HEK293 (cell line): ENCODE results near the gene CCDC13.

Experiments used
- CTCF ChIA-PET: fragments of 350-600 bp; formaldehyde crosslinking; extraction: SDS; loops from one replicate; lab custom pipeline; 2021; ENCODE audit warnings: antibody characterized with exemption; lab: Yijun Ruan, JAX
- POLR2A ChIA-PET: fragments of 300-600 bp; formaldehyde crosslinking; extraction: SDS; loops from one replicate; lab custom pipeline; 2020; ENCODE audit warnings: antibody characterized with exemption, inconsistent platforms; lab: Yijun Ruan, JAX
- H3K27ac ChIP-seq: fragments of 200-500 bp; sonication (Bioruptor generic); 2 replicates; pipeline ENCODE4 v1.5.1; 2014; ENCODE audit warnings: low read depth, low read length, control low read depth, inconsistent platforms; ENCODE audit errors: extremely low read depth
- H3K36me3 ChIP-seq, 2 experiments: fragments of 200-500 bp in 1 of 2; sonication (Bioruptor generic) in 1 of 2; 1 replicate in 1 of 2; 2 replicates in 1 of 2; pipeline ENCODE4 v1.5.1; 2014 to 2017; ENCODE audit warnings: inconsistent platforms in 2 of 2, low read length in 2 of 2; ENCODE audit not compliant: control insufficient read depth in 2 of 2, insufficient read depth in 1 of 2
- H3K4me1 ChIP-seq: fragments of 200-500 bp; sonication (Bioruptor generic); 2 replicates; pipeline ENCODE4 v1.5.1; 2014; ENCODE audit warnings: mild to moderate bottlenecking, low read length, inconsistent platforms; ENCODE audit not compliant: control insufficient read depth, insufficient read depth
- H3K4me3 ChIP-seq: 2 replicates; pipeline ENCODE4 v1.5.1; 2011; ENCODE audit warnings: low read depth, mild to moderate bottlenecking, control low read depth, low read length, moderate library complexity
- H3K9me3 ChIP-seq: fragments of 200-500 bp; sonication (Bioruptor generic); 2 replicates; pipeline ENCODE4 v1.5.1; 2014; ENCODE audit warnings: low read depth, low read length, inconsistent platforms; ENCODE audit not compliant: control insufficient read depth, insufficient read depth
- MEIS1 ChIP-seq: sonication (generic); formaldehyde crosslinking; IDR thresholded peaks from 2 replicates; pipeline ENCODE4 v1.8.1; 2022; ENCODE audit warnings: missing genetic modification reagents, mild to moderate bottlenecking, borderline replicate concordance
- OVOL3 ChIP-seq: fragments of 450-650 bp; formaldehyde crosslinking; IDR thresholded peaks from 2 replicates; pipeline ENCODE4 v1.5.1; 2016; ENCODE audit warnings: missing biosample characterization, missing genetic modification characterization
- TRIM28 ChIP-seq: IDR thresholded peaks from 2 replicates; pipeline ENCODE4 v1.6.1; 2011; ENCODE audit warnings: low read length, control low read depth, borderline replicate concordance
- ZBTB17 ChIP-seq: fragments of 450-650 bp; formaldehyde crosslinking; IDR thresholded peaks from 2 replicates; pipeline ENCODE4 v1.5.1; 2016; ENCODE audit warnings: missing biosample characterization, missing genetic modification characterization
- ZBTB20 ChIP-seq: fragments of 450-650 bp; formaldehyde crosslinking; IDR thresholded peaks from 2 replicates; pipeline ENCODE4 v1.5.1; 2016; ENCODE audit warnings: missing biosample characterization, missing genetic modification characterization
- ZNF138 ChIP-seq: fragments of 450-650 bp; formaldehyde crosslinking; IDR thresholded peaks from 2 replicates; pipeline ENCODE4 v1.5.1; 2016; ENCODE audit warnings: missing biosample characterization, missing genetic modification characterization, borderline replicate concordance
- ZNF146 ChIP-seq: fragments of 450-650 bp; formaldehyde crosslinking; IDR thresholded peaks from 2 replicates; pipeline ENCODE4 v1.5.1; 2016; ENCODE audit warnings: missing biosample characterization, missing genetic modification characterization
- ZNF2 ChIP-seq: fragments of 450-650 bp; formaldehyde crosslinking; IDR thresholded peaks from 2 replicates; pipeline ENCODE4 v1.5.1; 2016; ENCODE audit warnings: missing biosample characterization, missing genetic modification characterization
- ZNF23 ChIP-seq: fragments of 450-650 bp; formaldehyde crosslinking; IDR thresholded peaks from 2 replicates; pipeline ENCODE4 v1.5.1; 2016; ENCODE audit warnings: missing biosample characterization, missing genetic modification characterization, borderline replicate concordance
- ZNF24 ChIP-seq: fragments of 450-650 bp; formaldehyde crosslinking; IDR thresholded peaks from 2 replicates; pipeline ENCODE4 v1.5.1; 2016; ENCODE audit warnings: missing biosample characterization, missing genetic modification characterization
- ZNF248 ChIP-seq: fragments of 450-650 bp; formaldehyde crosslinking; IDR thresholded peaks from 2 replicates; pipeline ENCODE4 v1.5.1; 2017; ENCODE audit warnings: missing biosample characterization, missing genetic modification characterization
- ZNF266 ChIP-seq: fragments of 450-650 bp; formaldehyde crosslinking; IDR thresholded peaks from 2 replicates; pipeline ENCODE4 v1.5.1; 2016; ENCODE audit warnings: missing biosample characterization, missing genetic modification characterization, low read depth
- ZNF391 ChIP-seq: fragments of 450-650 bp; formaldehyde crosslinking; IDR thresholded peaks from 2 replicates; pipeline ENCODE4 v1.5.1; 2016; ENCODE audit warnings: low read depth, missing biosample characterization, missing genetic modification characterization, borderline replicate concordance
- ZNF629 ChIP-seq: fragments of 450-650 bp; formaldehyde crosslinking; IDR thresholded peaks from 2 replicates; pipeline ENCODE4 v1.5.1; 2017; ENCODE audit warnings: missing biosample characterization, missing genetic modification characterization
- ZNF664 ChIP-seq: fragments of 450-650 bp; formaldehyde crosslinking; IDR thresholded peaks from 2 replicates; pipeline ENCODE4 v1.5.1; 2016; ENCODE audit warnings: missing biosample characterization, missing genetic modification characterization
- TF ChIP-seq, protein P1 (sequence below): fragments of 450-650 bp; formaldehyde crosslinking; IDR thresholded peaks from 2 replicates; pipeline ENCODE4 v1.5.1; 2016; ENCODE audit warnings: missing biosample characterization, missing genetic modification characterization
- TF ChIP-seq, protein P2 (sequence below): fragments of 450-650 bp; formaldehyde crosslinking; conservative IDR thresholded peaks from 2 replicates; pipeline ENCODE4 v1.5.1; 2016; ENCODE audit warnings: low read depth, missing biosample characterization, missing genetic modification characterization
- TF ChIP-seq, protein P3 (sequence below): fragments of 450-650 bp; formaldehyde crosslinking; IDR thresholded peaks from 2 replicates; pipeline ENCODE4 v1.5.1; 2016; ENCODE audit warnings: missing biosample characterization, missing genetic modification characterization
- TF ChIP-seq, protein P4 (sequence below): fragments of 450-650 bp; formaldehyde crosslinking; IDR thresholded peaks from 2 replicates; pipeline ENCODE4 v1.5.1; 2017; ENCODE audit warnings: missing biosample characterization, missing genetic modification characterization

The CCDC13 gene

DNA sequence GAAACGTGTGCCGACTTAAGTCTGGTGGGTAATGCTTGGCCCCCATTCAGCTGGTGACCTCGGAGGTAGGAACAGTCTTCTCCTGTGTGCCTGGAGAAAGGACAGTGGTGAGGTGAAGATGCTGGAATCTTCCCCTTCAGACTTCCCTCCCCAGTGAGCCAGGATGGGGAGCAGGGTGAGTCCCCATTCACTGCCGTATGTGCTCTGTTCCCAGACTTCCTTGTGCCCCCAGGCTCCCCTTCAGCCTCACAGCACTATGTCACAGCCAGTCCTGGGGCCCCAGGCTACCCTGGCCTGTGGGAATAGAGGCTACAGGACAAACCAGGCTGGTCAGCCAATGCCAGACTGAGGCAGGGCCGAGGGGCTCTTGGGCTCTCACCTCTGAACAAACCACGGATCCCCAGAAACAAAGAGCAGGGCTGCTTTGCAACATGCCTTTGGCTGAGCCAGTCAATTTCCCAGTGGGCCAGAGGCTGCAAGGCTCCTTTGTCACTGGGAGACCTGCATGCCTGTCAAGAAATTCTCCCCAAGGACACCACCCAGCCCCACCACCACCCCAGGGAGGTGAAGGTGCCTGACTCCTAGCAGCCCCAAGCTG is 38.7 kb downstream of the CCDC13 start:
- H3K4me1 ChIP-seq, result no peaks in the 10 kb centered on the region
- H3K4me3 ChIP-seq, result no peak overlapping the region
- ChIA-PET CTCF (interaction anchor here (1.0 to 1.1 kb wide), 2 partner anchors 11 to 105 kb away, joined by 3 to 4 read pairs; no protein-coding TSS in a partner anchor), POLR2A (no interaction called here)
- H3K27ac ChIP-seq, result no peak overlapping the region
- no peak for TF ChIP-seq ZNF23 (tag by site-specific recombination)
- no peak for TF ChIP-seq ZNF664
- no peaks in the 10 kb centered on the region for H3K36me3 ChIP-seq
- no peaks in the 10 kb centered on the region for H3K9me3 ChIP-seq

DNA sequence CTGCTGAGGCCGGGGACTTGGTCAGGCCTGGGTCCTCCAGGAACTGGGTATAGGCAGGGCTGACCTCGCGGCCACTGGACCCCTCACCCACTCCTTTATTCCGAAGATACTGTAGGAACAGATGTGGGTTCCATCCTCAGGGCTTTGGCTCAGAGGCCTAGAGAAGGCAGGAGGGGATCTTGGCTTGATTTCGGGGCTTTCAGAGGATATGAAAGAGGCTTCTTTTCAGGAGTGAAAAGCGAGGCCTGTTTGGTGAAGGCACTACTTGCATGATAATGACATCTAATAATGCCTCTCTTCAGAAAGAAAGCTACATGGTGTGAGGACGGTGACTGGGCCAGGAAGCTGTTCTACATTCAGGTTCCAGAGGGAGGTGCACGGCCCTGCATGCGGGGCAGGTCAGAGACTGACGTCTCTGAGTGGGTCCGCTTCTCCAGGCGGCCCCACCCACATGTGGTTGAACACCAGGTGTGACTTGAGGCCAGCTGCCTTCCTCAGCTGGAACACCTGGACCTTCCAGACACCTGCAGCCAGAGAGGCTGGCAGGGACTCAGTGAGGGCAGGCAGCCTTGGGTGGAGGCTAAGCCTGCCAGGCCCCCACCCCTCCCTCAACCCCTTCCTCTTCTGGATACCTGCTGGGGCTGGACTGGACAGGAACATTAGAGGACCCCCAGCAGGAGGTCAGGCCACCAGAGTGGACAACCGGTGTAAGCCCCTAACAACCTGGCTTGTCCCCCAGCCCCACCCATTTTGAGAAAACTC is 39.4 kb downstream of the CCDC13 start:
- H3K36me3 ChIP-seq, result no peaks in the 10 kb centered on the region
- no peaks in the 10 kb centered on the region for H3K4me1 ChIP-seq
- TF ChIP-seq ZNF248 (no peak), ZBTB20 (no peak), ZNF629 (tag by site-specific recombination) (no peak), ZNF146 (tag by site-specific recombination) (no peak), ZNF266 (tag by site-specific recombination) (no peak), ZNF391 (tag by site-specific recombination) (no peak), TRIM28 (no peak), ZNF2 (tag by site-specific recombination) (no peak), ZBTB17 (tag by site-specific recombination) (no peak), OVOL3 (tag by site-specific recombination) (no peak), MEIS1 (CRISPR knock-in tag) (no peak), ZNF138 (tag by site-specific recombination) (no peak), ZNF24 (tag by site-specific recombination) (no peak), ZNF23 (tag by site-specific recombination) (no peak)
- TF ChIP-seq, protein P1, sequence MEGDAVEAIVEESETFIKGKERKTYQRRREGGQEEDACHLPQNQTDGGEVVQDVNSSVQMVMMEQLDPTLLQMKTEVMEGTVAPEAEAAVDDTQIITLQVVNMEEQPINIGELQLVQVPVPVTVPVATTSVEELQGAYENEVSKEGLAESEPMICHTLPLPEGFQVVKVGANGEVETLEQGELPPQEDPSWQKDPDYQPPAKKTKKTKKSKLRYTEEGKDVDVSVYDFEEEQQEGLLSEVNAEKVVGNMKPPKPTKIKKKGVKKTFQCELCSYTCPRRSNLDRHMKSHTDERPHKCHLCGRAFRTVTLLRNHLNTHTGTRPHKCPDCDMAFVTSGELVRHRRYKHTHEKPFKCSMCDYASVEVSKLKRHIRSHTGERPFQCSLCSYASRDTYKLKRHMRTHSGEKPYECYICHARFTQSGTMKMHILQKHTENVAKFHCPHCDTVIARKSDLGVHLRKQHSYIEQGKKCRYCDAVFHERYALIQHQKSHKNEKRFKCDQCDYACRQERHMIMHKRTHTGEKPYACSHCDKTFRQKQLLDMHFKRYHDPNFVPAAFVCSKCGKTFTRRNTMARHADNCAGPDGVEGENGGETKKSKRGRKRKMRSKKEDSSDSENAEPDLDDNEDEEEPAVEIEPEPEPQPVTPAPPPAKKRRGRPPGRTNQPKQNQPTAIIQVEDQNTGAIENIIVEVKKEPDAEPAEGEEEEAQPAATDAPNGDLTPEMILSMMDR (tag by site-specific recombination), result no peak
- TF ChIP-seq, protein P2, sequence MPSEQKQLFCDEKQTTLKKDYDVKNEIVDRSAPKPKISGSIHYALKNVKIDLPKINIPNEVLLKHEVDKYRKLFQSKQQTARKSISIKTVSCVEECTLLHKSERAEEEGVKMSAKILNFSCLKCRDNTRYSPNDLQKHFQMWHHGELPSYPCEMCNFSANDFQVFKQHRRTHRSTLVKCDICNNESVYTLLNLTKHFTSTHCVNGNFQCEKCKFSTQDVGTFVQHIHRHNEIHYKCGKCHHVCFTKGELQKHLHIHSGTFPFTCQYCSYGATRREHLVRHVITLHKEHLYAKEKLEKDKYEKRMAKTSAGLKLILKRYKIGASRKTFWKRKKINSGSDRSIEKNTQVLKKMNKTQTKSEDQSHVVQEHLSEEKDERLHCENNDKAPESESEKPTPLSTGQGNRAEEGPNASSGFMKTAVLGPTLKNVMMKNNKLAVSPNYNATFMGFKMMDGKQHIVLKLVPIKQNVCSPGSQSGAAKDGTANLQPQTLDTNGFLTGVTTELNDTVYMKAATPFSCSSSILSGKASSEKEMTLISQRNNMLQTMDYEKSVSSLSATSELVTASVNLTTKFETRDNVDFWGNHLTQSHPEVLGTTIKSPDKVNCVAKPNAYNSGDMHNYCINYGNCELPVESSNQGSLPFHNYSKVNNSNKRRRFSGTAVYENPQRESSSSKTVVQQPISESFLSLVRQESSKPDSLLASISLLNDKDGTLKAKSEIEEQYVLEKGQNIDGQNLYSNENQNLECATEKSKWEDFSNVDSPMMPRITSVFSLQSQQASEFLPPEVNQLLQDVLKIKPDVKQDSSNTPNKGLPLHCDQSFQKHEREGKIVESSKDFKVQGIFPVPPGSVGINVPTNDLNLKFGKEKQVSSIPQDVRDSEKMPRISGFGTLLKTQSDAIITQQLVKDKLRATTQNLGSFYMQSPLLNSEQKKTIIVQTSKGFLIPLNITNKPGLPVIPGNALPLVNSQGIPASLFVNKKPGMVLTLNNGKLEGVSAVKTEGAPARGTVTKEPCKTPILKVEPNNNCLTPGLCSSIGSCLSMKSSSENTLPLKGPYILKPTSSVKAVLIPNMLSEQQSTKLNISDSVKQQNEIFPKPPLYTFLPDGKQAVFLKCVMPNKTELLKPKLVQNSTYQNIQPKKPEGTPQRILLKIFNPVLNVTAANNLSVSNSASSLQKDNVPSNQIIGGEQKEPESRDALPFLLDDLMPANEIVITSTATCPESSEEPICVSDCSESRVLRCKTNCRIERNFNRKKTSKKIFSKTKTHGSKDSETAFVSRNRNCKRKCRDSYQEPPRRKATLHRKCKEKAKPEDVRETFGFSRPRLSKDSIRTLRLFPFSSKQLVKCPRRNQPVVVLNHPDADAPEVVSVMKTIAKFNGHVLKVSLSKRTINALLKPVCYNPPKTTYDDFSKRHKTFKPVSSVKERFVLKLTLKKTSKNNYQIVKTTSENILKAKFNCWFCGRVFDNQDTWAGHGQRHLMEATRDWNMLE (tag by site-specific recombination), result no peak
- TF ChIP-seq, protein P3, sequence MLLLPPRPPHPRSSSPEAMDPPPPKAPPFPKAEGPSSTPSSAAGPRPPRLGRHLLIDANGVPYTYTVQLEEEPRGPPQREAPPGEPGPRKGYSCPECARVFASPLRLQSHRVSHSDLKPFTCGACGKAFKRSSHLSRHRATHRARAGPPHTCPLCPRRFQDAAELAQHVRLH (tag by site-specific recombination), result no peak
- TF ChIP-seq, protein P4, sequence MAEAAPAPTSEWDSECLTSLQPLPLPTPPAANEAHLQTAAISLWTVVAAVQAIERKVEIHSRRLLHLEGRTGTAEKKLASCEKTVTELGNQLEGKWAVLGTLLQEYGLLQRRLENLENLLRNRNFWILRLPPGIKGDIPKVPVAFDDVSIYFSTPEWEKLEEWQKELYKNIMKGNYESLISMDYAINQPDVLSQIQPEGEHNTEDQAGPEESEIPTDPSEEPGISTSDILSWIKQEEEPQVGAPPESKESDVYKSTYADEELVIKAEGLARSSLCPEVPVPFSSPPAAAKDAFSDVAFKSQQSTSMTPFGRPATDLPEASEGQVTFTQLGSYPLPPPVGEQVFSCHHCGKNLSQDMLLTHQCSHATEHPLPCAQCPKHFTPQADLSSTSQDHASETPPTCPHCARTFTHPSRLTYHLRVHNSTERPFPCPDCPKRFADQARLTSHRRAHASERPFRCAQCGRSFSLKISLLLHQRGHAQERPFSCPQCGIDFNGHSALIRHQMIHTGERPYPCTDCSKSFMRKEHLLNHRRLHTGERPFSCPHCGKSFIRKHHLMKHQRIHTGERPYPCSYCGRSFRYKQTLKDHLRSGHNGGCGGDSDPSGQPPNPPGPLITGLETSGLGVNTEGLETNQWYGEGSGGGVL (tag by site-specific recombination), result no peak
- CTCF ChIA-PET, result interaction anchor here (1.0 kb wide), 1 partner anchor 12 kb away, joined by 3 read pairs; no protein-coding TSS in a partner anchor
- no peak overlapping the region for H3K27ac ChIP-seq
- no peaks in the 10 kb centered on the region for H3K9me3 ChIP-seq
- POLR2A ChIA-PET, result no interaction called here
- H3K4me3 ChIP-seq, result no peak overlapping the region
